Stomach (tissue), 4 donors: ENCODE measurements around the gene MAGEA12.
"Not testable (repeated sequence)": the region's sequence is repeated elsewhere in the genome, so short reads cannot be mapped to it uniquely, and the experiment has no call there.

Source experiments
- CTCF ChIP-seq, 7 experiments: fragments of 450-650 bp in 4 of 7; fragments of 200-600 bp in 3 of 7; sonication (generic) in 3 of 7; IDR thresholded peaks; one replicate each; pipeline ENCODE4 v1.5.1; 2016 to 2019; ENCODE audit warnings: antibody characterized with exemption in 7 of 7, control low read depth in 2 of 7, mild to moderate bottlenecking in 1 of 7
- EP300 ChIP-seq: sonication (generic); formaldehyde crosslinking; IDR thresholded peaks from one replicate; pipeline ENCODE4 v1.6.1; 2017; ENCODE audit warnings: antibody characterized with exemption
- POLR2AphosphoS5 ChIP-seq, 3 donors: sonication (generic); formaldehyde crosslinking; IDR thresholded peaks; one replicate each; pipeline ENCODE4 v1.6.1; 2016; ENCODE audit warnings: antibody characterized with exemption in 3 of 3

- TF ChIP-seq POLR2AphosphoS5 (IDR thresholded peaks at IDR 0.05); EP300; CTCF (IDR thresholded peaks at IDR 0.05): not testable (repeated sequence)
Measured at GRCh38 chrX:152734143-152734858, 744 bp downstream of the MAGEA12 start.
